Esophagus squamous epithelium (tissue), 5 donors: Measurements from ENCODE around the gene MN1. TPM values are rescaled to one million over a fixed set of nuclear protein-coding genes. Genes with fewer than 3 reads are reported as not detected.

ENCODE experiments used
- DNase-seq: peaks from one replicate; lab custom pipeline; 2025; lab: John Stamatoyannopoulos, UW
- H3K27ac ChIP-seq, 4 donors: fragments of 200-600 bp; sonication (generic); one replicate each; pipeline ENCODE4 v1.5.1; 2016 to 2019; ENCODE audit warnings: mild to moderate bottlenecking in 1 of 4
- H3K27me3 ChIP-seq, 4 donors: fragments of 200-600 bp; sonication (generic); 1 replicate in 3 of 4; 2 replicates in 1 of 4; pipeline versions ENCODE4 v1.5.1 to v1.6.0; 2017 to 2021; ENCODE audit warnings: antibody characterized with exemption in 1 of 4
- H3K36me3 ChIP-seq, 3 donors: fragments of 200-600 bp; sonication (generic); one replicate each; pipeline ENCODE4 v1.5.1; 2016 to 2019
- H3K4me1 ChIP-seq, 3 donors: fragments of 200-600 bp; sonication (generic); one replicate each; pipeline ENCODE4 v1.5.1; 2017 to 2019
- H3K4me3 ChIP-seq, 4 donors: fragments of 200-600 bp; sonication (generic); 1 replicate in 3 of 4; 2 replicates in 1 of 4; pipeline ENCODE4 v1.5.1; 2016 to 2019; ENCODE audit warnings: mild to moderate bottlenecking in 2 of 4, moderate library complexity in 1 of 4
- H3K9me3 ChIP-seq, 3 donors: fragments of 200-600 bp; sonication (generic); one replicate each; pipeline ENCODE4 v1.5.1; 2016 to 2019
- CTCF ChIP-seq, 6 experiments: fragments of 450-650 bp in 4 of 6; fragments of 200-600 bp in 2 of 6; sonication (generic) in 2 of 6; IDR thresholded peaks; one replicate each; pipeline ENCODE4 v1.5.1; 2016 to 2019; ENCODE audit warnings: antibody characterized with exemption in 6 of 6, mild to moderate bottlenecking in 4 of 6, moderate library complexity in 4 of 6
- POLR2A ChIP-seq, 4 donors: fragments of 450-650 bp; IDR thresholded peaks; one replicate each; pipeline ENCODE4 v1.6.1; 2017; ENCODE audit warnings: antibody characterized with exemption in 4 of 4, mild to moderate bottlenecking in 4 of 4, moderate library complexity in 3 of 4
- WGBS, 2 donors: methylation state at CpG; one replicate each; pipeline ENCODE4 v1.1.5; 2018; 5-methylcytosine and 5-hydroxymethylcytosine counted together
- intact Hi-C: fragments of 100-400 bp; cut with DNase I; formaldehyde crosslinking; loops from one replicate; pipeline ENCODE4 v1.15.0; 2022
- total RNA-seq, 4 donors: library from RNA; depleted of rRNA; stranded (reverse); fragments of >200 nt; gene quantifications; one replicate each; pipeline ENCODE4 v1.1.0, GENCODE V29; 2016
- donor health status: DM: yes; HTN: yes; CAD: no.

Gene MN1
- total RNA-seq, 4 donors from 2014 or later, result 2.0 to 6.9 (median 3.1) TPM

- Histone ChIP-seq H3K27me3 (no peaks in the 10 kb centered on the region), H3K9me3 (no peaks in the 10 kb centered on the region), H3K27ac (no peak overlapping the region), H3K4me1 (peaks cover 6 to 16% (median 10%) of the 10 kb centered on the region in 3 donors), H3K4me3 (no peak overlapping the region), H3K36me3 (no peaks in the 10 kb centered on the region)
- intact Hi-C loops, result no loop called here
- TF ChIP-seq CTCF (IDR thresholded peaks at IDR 0.05), result no peak
- TF ChIP-seq POLR2A (IDR thresholded peaks at IDR 0.05), result no peak
- 84 to 86% methylated on average over 3 of the region's 3 CpGs for WGBS, 2 donors
- no peak for DNase-seq
These were observed 69.9 kb downstream of the MN1 start for GRCh38 chr22:27731621-27732020.

GRCh38 chr22:27730641-27731433, 70.7 kb downstream of the MN1 start:
- no peaks in the 10 kb centered on the region for H3K9me3 ChIP-seq
- H3K4me1 ChIP-seq, result peaks cover 12 to 23% (median 16%) of the 10 kb centered on the region in 3 donors
- intact Hi-C loops, result no loop called here
- TF ChIP-seq CTCF (IDR thresholded peaks at IDR 0.05) (no peak), POLR2A (IDR thresholded peaks at IDR 0.05) (no peak)
- DNase-seq, result no peak
- no peaks in the 10 kb centered on the region for H3K27me3 ChIP-seq
- 77 to 85% methylated on average over 2 to 4 of the region's 9 CpGs for WGBS, 2 donors
- no peak overlapping the region for H3K27ac ChIP-seq
- no peaks in the 10 kb centered on the region for H3K36me3 ChIP-seq
- no peak overlapping the region for H3K4me3 ChIP-seq

GRCh38 chr22:27729246-27729645, 72.3 kb downstream of the MN1 start:
- intact Hi-C loops, result no loop called here
- Histone ChIP-seq H3K4me1 (peaks cover 12 to 35% (median 21%) of the 10 kb centered on the region in 3 donors), H3K9me3 (no peaks in the 10 kb centered on the region), H3K36me3 (no peaks in the 10 kb centered on the region), H3K27ac (no peak overlapping the region), H3K4me3 (no peak overlapping the region), H3K27me3 (no peaks in the 10 kb centered on the region)
- DNase-seq, result no peak
- WGBS, 2 donors, result 69 to 87% methylated on average over 3 to 4 of the region's 4 CpGs
- TF ChIP-seq CTCF (IDR thresholded peaks at IDR 0.05), result no peak
- TF ChIP-seq POLR2A (IDR thresholded peaks at IDR 0.05), result no peak

GRCh38 chr22:27727673-27728451, 73.7 kb downstream of the MN1 start:
- Histone ChIP-seq H3K36me3 (no peaks in the 10 kb centered on the region), H3K4me3 (no peak overlapping the region), H3K27ac (peak overlapping the region in 3 of 4 donors; percentile 67 to 87 (median 86)), H3K27me3 (no peaks in the 10 kb centered on the region), H3K4me1 (peaks cover 12 to 35% (median 23%) of the 10 kb centered on the region in 3 donors), H3K9me3 (no peaks in the 10 kb centered on the region)
- intact Hi-C loops, result no loop called here
- TF ChIP-seq POLR2A (IDR thresholded peaks at IDR 0.05) (no peak), CTCF (IDR thresholded peaks at IDR 0.05) (no peak)
- no peak for DNase-seq
- WGBS, 2 donors, result 74 to 77% methylated on average over 4 of the region's 4 CpGs
